GM12892 (cell line): Measurements from ENCODE around the gene WDR11.

Experiments used
- POLR2A ChIP-seq: IDR thresholded peaks from 2 replicates; pipeline ENCODE4 v1.6.1; 2011; ENCODE audit warnings: low read depth, low read length, control low read depth
- TAF1 ChIP-seq: IDR thresholded peaks from 2 replicates; pipeline ENCODE4 v1.6.1; 2011; ENCODE audit warnings: low read depth, mild to moderate bottlenecking, control low read depth, low read length, borderline replicate concordance

DNA sequence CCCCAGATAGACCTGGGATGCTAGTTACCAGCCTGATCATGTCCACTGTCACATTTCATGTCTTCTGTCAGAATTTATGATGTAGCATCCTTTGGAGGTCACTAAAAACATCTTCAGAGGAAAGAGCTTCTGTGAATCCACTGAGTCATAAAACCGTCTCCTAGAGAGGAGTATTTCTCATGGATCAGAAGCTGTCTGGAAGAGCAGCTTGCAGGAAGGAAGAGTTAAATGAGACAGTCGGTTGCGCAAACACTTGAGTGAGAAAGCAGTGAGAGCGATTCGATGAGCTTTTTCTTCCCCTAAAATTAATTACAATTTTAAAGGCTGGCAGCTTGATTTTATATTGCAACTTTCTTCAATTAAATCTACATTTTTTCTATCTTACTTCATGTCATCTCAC, 47.2 kb upstream of the WDR11 start:
- TF ChIP-seq TAF1 (no peak), POLR2A (no peak)
